Measurements from ENCODE around the gene PARP15.

GRCh38 chr3:122615303-122615702, 37.9 kb downstream of the PARP15 start:
- TF ChIP-seq SPI1 (IDR thresholded peaks at IDR 0.05; ENCODE audit: low read depth, low read length): no peak
- no peak for TF ChIP-seq POLR2AphosphoS5 (IDR thresholded peaks at IDR 0.05; ENCODE audit: low read depth, low read length)
- TF ChIP-seq PAX5 (IDR thresholded peaks at IDR 0.05; ENCODE audit: insufficient read depth, low read length, severe bottlenecking): no peak
- no peak for TF ChIP-seq POLR2A (IDR thresholded peaks at IDR 0.05; ENCODE audit: low read depth, low read length)

Measured in GM12891 (cell line).